Endometrial microvascular endothelial cells (primary cell): ENCODE data around the gene FNTB. TPM values are rescaled to one million over a fixed set of nuclear protein-coding genes. Genes with fewer than 3 reads are reported as not detected.

Experiments used
- in situ Hi-C: cut with HindIII; loops from 2 replicates; pipeline ENCODE4 v1.10.0; 2017; ENCODE audit warnings: low sequenced_read_pairs, low pct_unique_long_range_greater_than_20kb; ENCODE audit errors: inconsistent ontology term
- total RNA-seq: library from RNA; depleted of rRNA; stranded (reverse); fragments of >200 nt; gene quantifications from one replicate; pipeline ENCODE4 v1.2.3, GENCODE V29; 2015; ENCODE audit errors: inconsistent ontology term

FNTB gene
- total RNA-seq, 1 donor from 2014 or later, result 14.3 TPM

GRCh38 chr14:64971943-64972791, 14.5 kb upstream of the FNTB start, which contains the start of gene RAB15:
Gene RAB15, minus strand, starts transcription at chr14:64972336. Its CDS starts 260 bp downstream, at chr14:64972076.
- in situ Hi-C loops, result no loop called here

DNA sequence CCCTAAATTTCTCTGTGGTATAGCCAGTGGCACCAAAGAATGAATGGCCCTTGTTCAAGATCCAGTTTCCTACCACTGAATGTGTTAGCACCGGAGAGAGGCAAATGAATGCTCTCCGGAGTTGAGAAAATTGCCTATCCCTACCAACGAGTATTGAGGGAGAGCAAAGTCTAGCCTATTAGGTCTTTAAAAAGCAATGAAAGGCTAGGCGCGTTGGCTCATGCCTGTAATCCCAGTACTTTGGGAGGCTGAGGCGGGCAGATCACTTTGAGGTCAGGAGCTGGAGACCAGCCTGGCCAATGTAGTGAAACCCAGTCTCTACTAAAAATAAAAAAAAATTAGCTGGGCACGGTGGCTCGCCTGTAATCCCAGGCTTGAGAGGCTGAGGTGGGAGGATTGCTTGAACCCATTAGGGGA, 13.7 kb upstream of the FNTB start:
- in situ Hi-C loops, result no loop called here

GRCh38 chr14:64973826-64974225, 12.9 kb upstream of the FNTB start:
- in situ Hi-C loops, result no loop called here

GRCh38 chr14:64974563-64974962, 12.1 kb upstream of the FNTB start:
- in situ Hi-C loops, result no loop called here

DNA sequence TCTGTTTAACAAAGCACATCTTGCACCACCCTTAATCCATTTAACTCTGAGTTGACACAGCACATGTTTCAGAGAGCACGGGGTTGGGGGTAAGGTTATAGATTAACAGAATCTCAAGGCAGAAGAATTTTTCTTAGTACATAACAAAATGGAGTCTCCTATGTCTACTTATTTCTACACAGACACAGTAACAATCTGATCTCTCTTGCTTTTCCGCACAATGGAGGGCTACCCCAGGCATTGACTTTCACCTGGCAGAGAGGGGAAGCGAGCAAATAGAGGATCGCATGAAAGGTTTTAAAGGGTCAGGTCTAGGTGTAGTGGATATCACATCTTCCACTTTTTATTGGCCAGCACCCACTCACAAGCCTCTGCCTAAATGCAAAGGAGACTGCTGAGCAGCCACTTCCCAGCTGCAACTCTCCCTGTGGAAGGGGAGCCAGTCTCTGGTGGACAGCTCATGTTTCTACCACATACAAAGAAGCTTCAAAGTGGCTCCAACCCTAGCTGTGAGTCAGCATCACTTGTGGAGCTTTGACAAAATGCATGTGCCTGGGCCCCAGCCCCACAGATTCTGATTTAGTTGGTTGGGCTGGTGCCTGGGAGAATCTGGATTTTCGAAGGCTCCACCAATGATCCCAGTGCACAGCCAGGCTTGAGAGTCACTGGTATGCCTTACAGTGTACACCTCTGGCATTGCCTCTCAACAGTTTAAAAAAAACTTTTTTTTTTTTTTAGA, 7.2 kb upstream of the FNTB start:
- in situ Hi-C loops, result no loop called here

- in situ Hi-C loops, result no loop called here
Observed at GRCh38 chr14:64983439-64984310, 3.0 kb upstream of the FNTB start.

- in situ Hi-C loops, result no loop called here
Observed at GRCh38 chr14:64987438-64987767, 708 bp downstream of the FNTB start.

DNA sequence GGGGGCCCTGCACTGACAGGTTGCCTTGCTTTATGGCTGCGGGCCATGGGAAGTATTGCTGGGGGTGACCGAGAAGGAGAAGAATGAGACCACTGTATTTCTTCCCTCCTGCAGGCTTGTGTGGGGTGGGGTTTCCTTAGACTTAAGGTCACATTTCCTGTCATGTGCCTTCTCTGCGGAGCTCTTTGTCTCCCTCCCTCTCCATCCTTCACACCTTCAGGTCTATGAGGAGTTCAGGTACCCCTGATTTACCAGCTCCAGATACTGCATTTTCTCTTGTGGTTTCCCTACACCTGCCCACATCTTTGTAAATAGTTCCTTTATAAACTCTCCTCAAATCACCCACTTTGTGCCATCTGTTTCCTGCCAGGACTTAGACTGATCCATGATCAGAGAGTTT, 3.6 kb downstream of the FNTB start:
- in situ Hi-C loops, result no loop called here

DNA sequence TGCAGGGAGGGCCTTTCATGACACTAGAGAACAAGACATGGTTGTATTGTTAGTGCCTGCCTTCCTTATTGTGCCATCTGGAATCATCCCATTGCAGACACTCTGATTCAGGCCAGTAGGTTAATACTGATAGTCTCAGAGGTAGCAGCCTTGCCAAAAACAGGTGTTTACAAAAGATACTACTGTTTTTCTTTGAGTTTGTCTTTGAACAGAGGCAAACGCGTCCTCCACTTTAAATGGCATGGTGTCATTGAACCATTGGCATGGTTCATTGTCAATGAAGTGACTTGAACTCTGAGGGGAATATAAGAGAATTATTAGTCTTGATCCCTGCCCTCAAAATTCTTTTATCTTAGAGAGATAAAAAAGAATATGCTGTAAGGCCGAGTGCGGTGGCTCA, 4.2 kb downstream of the FNTB start:
- in situ Hi-C loops, result no loop called here

GRCh38 chr14:64992328-64992885, 5.7 kb downstream of the FNTB start:
- in situ Hi-C loops, result no loop called here

GRCh38 chr14:64993266-64993930, 6.7 kb downstream of the FNTB start:
- in situ Hi-C loops, result no loop called here

- in situ Hi-C loops, result no loop called here
Observed at GRCh38 chr14:64994540-64994939, 7.8 kb downstream of the FNTB start.

- in situ Hi-C loops, result no loop called here
Observed at GRCh38 chr14:64995291-64995690, 8.6 kb downstream of the FNTB start.

- in situ Hi-C loops, result no loop called here
Observed at GRCh38 chr14:64997108-64997794, 10.6 kb downstream of the FNTB start.

- in situ Hi-C loops, result no loop called here
Observed at GRCh38 chr14:64998455-64998931, 11.8 kb downstream of the FNTB start.

GRCh38 chr14:65000898-65001591, 14.3 kb downstream of the FNTB start:
- in situ Hi-C loops, result no loop called here

GRCh38 chr14:65001723-65002122, 15.0 kb downstream of the FNTB start:
- in situ Hi-C loops, result no loop called here
